Ovary (tissue), 3 donors: ENCODE results near the gene PTPN3.

Experiments
- CTCF ChIP-seq, 3 donors: fragments of 450-650 bp in 2 of 3; fragments of 200-600 bp in 1 of 3; IDR thresholded peaks; one replicate each; pipeline versions ENCODE4 v1.5.1 to v1.8.0; 2016 to 2022; ENCODE audit warnings: antibody characterized with exemption in 3 of 3, mild to moderate bottlenecking in 1 of 3
- EP300 ChIP-seq: sonication (generic); formaldehyde crosslinking; IDR thresholded peaks from one replicate; pipeline ENCODE4 v1.6.1; 2017; ENCODE audit warnings: antibody characterized with exemption
- POLR2A ChIP-seq: fragments of 450-650 bp; IDR thresholded peaks from one replicate; pipeline ENCODE4 v1.6.1; 2017; ENCODE audit warnings: antibody characterized with exemption, mild to moderate bottlenecking, moderate library complexity
- donor health status: DM: no; HTN: no; CAD: no.

- no peak for TF ChIP-seq POLR2A
- TF ChIP-seq CTCF (IDR thresholded peaks at IDR 0.05) = no peak
- TF ChIP-seq EP300 = no peak
These were observed 44.1 kb downstream of the PTPN3 start for GRCh38 chr9:109454041-109454440.
